DMS 273 (cell line): ENCODE measurements around the gene VDR.
A peak's percentile ranks its signal among the peaks of the same experiment; 100 is the strongest.

Experiments used
- DNase-seq: peaks from one replicate; lab custom pipeline; 2025; ENCODE audit not compliant: unreplicated experiment; lab: John Stamatoyannopoulos, UW

VDR gene

DNA sequence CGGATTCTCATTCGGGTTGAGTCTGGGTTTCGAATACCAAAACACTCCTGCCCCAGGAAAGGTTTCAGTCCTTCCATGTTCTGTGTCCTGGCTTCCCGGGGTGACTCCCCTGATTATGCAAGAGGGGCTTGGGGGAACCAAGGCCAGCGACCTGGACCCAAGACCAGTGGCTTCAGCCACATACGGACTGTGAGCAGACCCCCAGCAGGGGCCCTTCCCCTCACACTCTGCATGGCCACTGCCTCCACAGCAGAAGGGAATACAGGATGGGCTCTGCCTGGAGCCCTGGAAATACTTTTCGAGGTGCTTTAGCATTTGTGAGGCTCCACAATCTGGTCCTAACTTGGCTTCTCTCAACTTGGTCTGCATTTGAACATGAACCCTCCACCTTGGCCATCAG is 104.2 kb downstream of the VDR start:
- DNase-seq = no peak

DNA sequence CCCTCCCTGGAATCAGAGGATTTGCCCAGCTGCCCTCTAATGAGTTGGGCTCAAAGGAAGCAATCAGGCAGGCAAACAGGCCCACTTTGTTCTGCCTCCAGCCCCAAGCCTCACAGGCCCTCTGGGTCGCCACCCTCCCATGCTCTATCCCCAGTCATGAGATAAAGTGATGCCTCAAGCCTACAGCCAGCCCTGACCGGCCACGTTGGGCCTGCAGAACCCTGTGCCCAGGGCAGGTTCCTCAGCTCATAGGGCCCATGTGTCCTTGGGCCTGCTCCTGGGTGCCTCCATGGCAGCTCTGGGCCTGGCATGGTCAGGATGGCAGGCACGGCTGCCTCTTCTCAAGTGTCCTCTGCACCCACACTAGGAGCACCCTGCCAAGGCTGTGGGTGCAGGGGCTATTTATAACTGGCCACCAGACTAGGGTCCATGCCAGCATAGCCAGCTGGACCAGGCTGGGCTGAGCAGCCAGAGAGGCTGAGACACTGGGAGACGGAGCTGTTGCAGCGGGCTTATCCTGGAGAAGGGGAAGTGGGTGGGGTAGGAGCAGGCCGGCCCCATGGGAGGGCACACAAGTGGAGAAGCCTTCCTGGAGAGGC is 105.3 kb downstream of the VDR start:
- DNase-seq = no peak

DNA sequence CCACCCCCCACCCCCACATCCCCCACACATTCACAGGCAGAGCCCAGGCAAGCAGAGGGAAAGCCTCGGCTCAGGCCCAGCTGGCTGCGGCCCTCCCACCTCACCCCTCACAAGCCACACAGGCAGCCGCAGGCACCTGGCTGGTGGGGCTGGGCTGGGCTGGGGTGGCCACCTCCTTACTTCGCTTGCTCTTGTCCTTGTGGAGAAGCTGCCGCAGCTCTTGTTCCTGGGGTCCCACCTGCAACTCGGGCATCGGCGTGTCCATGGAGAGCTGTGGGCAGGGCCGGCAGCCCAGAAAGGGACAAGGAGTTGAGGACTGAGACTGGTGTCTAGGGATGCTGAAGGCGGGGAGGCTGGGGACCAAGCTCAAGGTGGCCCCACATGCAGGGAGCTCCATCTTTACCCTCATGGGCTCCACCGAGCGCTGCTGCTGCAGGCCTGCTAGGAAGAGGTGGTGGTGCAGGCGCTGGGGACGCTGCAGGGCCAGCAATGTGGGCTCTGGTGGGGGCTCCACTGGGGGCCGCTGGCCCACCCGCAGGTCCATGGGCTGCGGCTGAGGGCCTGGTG is 106.3 kb downstream of the VDR start:
- no peak for DNase-seq

DNA sequence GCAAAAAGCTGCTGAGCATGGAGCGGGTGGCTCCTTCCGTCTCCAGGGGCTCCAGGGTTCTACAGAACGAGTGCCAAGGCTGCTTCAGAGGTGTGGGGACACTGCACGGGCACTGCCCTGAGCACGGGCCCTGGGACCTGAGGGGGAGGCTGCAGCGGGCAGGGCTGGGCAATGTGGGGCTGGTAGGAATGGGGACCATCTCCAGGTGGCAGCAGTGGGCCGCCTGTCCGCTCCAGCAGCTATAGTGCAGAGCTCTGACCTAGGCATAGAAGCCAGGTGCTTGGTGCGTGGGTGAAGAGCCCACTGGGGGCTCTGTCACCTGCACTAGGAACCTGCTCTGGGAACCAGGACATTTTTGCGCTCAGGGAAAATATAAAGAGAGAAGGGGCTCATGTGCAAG is 107.4 kb downstream of the VDR start:
- DNase-seq = peak; percentile 36

DNA sequence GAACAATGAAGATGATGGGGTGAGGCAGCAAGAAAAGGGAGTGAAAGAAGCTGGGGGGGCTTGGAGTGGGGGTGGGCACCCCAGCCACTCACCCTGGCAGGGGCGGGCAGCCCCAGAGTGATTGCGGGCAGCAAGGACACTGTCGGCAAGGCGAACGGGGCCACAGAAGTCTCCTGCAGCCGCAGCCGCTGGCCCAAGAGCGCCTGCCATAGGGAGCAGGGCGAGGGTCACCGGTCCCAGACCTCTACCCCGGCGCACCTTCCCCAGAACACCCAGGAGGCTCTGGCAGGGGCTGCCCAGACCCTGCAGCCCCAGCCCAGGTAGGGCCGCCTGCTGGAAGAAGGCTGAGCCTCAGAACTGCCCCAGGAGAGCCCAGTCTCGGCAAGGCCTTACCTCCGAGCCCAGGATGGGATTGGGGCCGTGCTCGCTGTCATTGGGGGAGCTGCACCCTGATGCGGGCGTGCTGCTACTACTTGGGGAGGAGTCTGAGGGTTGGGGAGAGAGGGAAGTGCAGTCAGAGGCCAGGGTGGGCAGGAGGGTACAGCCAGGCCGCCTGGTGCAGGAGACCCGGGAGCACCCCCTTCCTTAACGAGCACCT is 108.9 kb downstream of the VDR start:
- DNase-seq = no peak

DNA sequence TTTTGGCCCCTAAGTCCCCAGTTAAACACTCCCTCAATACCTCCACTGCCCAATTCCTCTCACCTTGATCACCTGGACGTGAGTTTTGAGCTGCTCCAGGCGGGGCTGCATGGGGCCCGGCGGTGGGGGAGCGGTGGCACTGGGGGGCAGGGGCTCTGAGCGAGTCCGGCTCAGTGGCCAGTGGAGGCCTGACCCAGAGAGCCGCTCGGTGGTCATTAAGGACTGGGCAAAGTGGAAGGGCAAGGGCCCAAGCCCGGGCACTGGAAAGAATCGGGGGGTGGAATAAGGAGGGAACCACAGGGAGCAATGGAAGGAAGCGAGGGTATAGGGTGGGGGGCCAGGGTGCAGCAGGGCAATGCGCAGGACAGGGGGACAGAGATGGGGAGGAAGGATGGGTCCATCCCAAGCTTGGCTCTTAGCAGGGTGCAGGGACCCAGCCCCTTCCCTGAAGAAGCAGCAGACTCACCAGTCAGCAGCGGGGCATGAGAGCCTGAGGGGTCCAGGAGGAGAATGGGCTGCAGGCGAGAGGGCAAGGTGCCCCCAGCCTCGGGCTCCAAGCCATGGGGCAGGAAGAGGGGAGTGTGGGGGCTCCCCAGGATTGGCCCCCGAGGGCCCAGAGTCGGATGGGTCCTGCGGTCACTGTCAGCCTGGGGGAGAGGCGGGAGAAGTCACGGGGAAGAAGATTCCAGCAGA is 109.5 kb downstream of the VDR start:
- DNase-seq = no peak

DNA sequence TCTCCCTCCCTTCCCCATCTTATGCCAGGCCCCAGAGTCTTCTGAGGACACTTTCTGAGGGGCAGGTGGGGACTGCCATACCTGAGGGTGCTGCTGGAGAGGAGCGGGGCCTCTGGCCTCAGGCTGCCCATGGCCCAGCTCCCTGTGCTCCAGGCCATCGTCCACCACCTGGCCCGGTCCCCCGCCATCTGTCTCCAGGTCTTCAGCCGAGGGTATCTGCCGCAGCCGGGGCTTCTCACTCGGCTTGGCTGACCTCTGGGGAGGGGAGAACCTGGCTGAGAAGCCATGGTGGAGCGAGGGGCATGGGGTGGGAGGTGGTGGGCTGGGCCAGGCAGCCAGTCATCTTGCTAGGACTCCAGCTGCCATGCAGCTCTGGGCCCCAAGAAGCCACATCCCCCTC is 110.1 kb downstream of the VDR start:
- no peak for DNase-seq

DNA sequence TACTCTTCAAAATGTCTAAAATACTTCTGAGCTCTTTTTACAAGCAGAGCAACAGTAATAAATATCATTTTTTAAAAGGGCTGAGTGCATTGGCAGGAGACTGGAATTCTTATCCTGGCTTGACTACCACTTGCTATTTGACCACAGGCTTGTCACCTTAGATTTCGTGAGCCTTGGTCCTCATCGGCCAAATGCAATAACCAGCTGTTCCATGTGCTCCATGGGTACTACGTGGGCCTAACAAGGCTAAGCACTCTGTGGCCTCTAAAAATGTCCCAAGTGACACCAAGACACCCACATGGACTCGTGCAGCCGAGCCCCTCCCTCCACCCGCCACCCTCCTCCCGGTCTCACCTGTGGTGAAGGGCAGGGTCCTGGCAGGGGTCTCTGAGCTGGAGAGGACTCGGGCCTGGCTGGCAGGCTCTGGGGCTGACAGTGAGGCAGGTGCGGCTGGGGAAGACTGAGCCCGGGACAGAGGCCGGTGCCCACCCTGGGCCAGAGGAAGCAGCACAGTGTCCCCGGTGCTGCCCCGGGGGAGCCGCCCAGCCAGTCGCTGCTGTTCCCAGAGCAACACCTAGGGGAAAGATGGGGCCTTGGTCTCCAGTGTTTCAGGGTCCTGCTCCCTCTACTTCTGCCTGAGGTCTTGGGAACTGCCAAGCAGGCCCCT is 111.6 kb downstream of the VDR start:
- no peak for DNase-seq

DNA sequence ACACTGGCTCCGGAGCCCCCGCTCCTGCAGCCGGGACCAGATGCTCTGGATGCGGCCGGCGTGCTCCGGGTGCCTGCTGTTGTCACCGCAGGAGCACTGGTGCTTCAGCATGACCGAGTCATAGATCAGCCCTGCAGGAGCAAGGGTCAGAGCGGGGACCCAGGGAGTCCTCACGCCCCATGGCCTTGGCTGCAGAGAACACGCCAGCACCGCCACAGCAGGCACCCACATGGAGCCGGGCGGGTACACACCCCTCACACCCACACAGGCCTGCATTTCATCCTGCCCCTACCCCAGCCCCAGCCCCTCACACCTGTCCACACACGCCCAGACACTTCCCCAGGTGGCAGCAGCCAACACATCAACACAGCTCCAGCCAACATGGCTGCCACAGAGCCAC is 112.9 kb downstream of the VDR start:
- DNase-seq = no peak
